22Rv1 (cell line): ENCODE measurements around the gene PLEKHA4.

Experiments used
- CTCF ChIP-seq: fragments of 450-650 bp; IDR thresholded peaks from 2 replicates; pipeline ENCODE4 v1.5.1; 2017; ENCODE audit warnings: mild to moderate bottlenecking
- ZFX ChIP-seq: fragments of 450-650 bp; IDR thresholded peaks from 2 replicates; pipeline ENCODE4 v1.6.1; 2017; ENCODE audit warnings: antibody characterized with exemption, borderline replicate concordance

GRCh38 chr19:48868114-48868886, at the start of gene PLEKHA4:
- TF ChIP-seq CTCF (no peak), ZFX (no peak)
